Measurements from ENCODE around the gene SGCA.
A peak's percentile ranks its signal among the peaks of the same experiment; 100 is the strongest.

Gene SGCA

GRCh38 chr17:50205111-50205962 is 39.5 kb downstream of the SGCA start:
- Mint-ChIP-seq H3K27ac (no peak overlapping the region), H3K4me1 (ENCODE audit: low read depth) (peaks cover 14% of the 10 kb centered on the region), H3K27me3 (peaks cover 87% of the 10 kb centered on the region), H3K36me3 (ENCODE audit: low read depth) (no peaks in the 10 kb centered on the region), H3K9me3 (no peaks in the 10 kb centered on the region), H3K4me3 (no peak overlapping the region)
- DNase-seq, result no peak

DNA sequence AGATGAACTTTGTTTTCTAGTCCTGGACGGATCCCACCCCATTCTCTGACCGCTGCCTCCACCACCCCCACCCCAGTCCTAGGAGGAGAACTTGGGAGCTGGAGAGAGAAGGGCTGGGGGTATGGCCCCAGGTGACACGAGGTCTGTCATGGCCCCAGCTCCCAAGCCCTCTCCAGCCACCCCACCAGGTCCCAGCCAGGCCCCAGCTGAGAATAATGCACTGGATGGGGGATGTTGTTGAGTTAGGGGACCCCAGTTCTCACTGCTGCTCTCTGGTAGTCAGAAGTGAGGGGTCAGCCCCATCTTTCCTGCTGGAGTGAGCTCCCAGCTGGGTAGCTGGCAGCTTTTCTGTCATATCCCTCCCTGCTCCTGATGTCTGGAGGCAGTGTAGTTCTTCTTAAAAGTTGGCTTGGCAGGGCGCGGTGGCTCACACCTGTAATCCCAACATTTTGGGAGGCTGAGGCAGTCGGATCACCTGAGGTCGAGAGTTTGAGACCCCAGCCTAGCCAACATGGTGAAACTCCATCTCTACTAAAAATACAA is 40.2 kb downstream of the SGCA start:
- no peaks in the 10 kb centered on the region for H3K9me3 Mint-ChIP-seq

DNA sequence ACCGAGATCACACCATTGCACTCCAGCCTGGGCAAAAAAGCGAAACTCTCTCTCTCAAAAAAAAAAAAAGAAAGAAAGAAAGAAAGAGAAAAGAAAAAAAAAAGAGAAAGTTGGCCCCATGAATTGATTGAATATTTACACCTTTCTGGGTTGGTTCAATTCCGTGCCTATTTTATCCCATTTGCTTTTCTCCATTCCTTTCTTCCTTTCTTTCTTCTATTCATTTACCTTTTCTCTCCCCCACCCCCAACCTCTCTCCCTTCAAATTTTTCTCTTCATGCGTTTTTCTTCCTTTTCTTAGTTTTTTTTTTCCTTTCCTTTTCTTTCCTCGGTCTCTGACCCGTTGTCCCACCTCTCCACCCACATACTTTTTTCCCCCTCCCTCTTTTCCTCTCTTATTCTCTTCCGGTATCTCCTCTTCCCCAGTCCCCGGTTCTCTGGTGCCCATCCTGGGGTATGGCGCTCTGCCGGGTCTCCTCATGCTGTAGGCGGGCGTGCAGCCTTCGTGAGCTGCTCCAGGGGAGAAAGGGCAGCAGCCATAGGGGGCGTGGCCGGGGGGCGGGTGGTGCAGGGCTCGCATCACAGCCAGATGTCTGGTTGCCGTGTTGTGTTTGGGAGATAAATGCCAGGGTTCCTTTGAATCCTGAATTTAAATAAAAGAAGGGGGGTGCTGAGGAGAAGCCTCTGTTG is 40.9 kb downstream of the SGCA start:
- Mint-ChIP-seq H3K27me3 (peaks cover 79% of the 10 kb centered on the region), H3K4me1 (ENCODE audit: low read depth) (peaks cover 7% of the 10 kb centered on the region), H3K9me3 (no peaks in the 10 kb centered on the region), H3K27ac (no peak overlapping the region), H3K4me3 (no peak overlapping the region), H3K36me3 (ENCODE audit: low read depth) (no peaks in the 10 kb centered on the region)
- DNase-seq, result peak; percentile 35

More for the DNA sequence above, 40.2 kb downstream of the SGCA start:
- no peaks in the 10 kb centered on the region for H3K36me3 Mint-ChIP-seq (ENCODE audit: low read depth)
- no peak overlapping the region for H3K27ac Mint-ChIP-seq
- H3K27me3 Mint-ChIP-seq, result peaks cover 82% of the 10 kb centered on the region
- no peak for DNase-seq
- no peak overlapping the region for H3K4me3 Mint-ChIP-seq
- peaks cover 8% of the 10 kb centered on the region for H3K4me1 Mint-ChIP-seq (ENCODE audit: low read depth)

- no peaks in the 10 kb centered on the region for H3K9me3 Mint-ChIP-seq
- peaks cover 74% of the 10 kb centered on the region for H3K27me3 Mint-ChIP-seq
- H3K4me3 Mint-ChIP-seq, result no peak overlapping the region
- H3K36me3 Mint-ChIP-seq (ENCODE audit: low read depth), result no peaks in the 10 kb centered on the region
- H3K27ac Mint-ChIP-seq, result no peak overlapping the region
- peaks cover 8% of the 10 kb centered on the region for H3K4me1 Mint-ChIP-seq (ENCODE audit: low read depth)
- DNase-seq, result no peak
Observed at GRCh38 chr17:50207315-50207714, 41.5 kb downstream of the SGCA start.

DNA sequence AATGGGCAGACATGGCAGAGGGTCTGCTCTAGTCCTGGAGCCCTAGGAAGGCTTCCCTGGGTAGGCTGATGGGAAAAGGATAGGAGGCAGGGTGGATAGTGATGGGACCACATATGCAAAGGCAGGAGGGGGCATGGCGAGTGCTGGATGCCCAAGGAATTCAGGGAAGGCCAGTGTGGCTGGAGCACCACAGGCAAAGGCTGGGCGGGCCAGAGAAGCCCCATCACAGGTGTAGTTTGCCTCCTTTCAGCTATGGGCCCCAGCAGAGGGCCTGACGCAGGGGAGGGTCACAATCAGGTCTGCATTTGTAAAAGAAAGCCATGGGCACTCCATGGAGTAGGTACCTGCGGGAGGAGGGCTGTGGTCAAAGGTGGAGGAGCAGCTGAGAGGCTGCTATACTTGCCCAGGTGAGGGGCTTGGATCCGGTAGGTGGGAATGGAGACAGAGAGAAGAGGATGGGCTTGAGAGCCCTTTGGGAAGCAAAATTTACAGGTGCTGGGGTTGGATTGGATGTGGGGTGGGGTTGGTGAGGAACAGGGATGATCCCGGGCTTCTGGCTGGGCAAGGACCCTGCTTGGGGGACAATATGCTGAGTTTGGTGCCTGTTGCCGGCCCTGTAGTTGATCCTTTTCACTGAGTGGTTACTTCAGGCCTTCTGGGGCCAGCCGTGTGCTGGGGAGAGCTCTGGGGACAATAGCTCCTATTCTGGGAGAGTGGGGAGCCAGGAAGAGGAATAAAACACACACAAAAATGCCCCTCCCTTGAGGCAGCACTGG is 42.2 kb downstream of the SGCA start:
- Mint-ChIP-seq H3K4me3 (no peak overlapping the region), H3K9me3 (no peaks in the 10 kb centered on the region), H3K27me3 (peaks cover 70% of the 10 kb centered on the region), H3K4me1 (ENCODE audit: low read depth) (peaks cover 13% of the 10 kb centered on the region), H3K27ac (no peak overlapping the region), H3K36me3 (ENCODE audit: low read depth) (no peaks in the 10 kb centered on the region)
- DNase-seq, result peak; percentile 26

DNA sequence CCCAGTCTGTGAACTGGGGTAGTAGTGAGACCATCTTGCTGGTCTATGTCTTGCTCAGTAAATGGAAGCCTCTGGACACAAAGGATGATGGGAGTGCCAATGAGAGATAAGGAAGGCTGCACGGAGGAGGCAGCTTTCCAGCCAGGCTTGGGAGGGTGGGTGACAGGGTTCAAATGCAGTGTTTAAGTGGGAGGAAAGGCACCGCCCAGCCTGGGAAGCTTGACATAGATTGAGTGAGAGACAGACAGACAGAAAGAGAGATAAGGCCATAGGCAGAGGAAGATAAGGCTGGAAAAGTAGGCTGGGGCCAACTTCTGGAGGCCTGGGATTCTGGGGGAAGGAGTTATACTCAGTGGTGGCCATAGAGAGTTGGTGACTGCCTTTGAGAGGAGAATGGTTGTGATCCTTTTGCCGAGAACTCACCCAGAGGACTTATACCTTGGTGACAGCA is 42.8 kb downstream of the SGCA start:
- Mint-ChIP-seq H3K4me1 (ENCODE audit: low read depth) (peaks cover 17% of the 10 kb centered on the region), H3K9me3 (no peaks in the 10 kb centered on the region), H3K27ac (no peak overlapping the region), H3K36me3 (ENCODE audit: low read depth) (no peaks in the 10 kb centered on the region), H3K4me3 (no peak overlapping the region), H3K27me3 (peaks cover 64% of the 10 kb centered on the region)
- DNase-seq, result no peak

DNA sequence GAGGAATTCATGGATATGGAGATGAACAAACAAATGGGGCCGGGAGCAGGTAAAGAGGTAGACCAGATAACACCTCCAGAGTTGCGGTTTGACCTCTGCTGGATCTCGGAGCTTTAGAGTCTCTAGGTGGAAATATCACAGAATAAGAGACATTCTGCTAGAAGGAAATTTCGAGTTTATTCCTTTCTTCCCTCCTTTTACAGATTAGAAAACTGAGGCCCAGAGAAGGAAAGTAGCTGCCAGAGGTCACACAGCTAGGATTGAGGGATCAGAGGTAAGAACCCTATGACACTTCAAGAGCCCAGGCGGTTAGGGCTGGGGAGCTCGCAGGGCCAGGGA is 43.3 kb downstream of the SGCA start:
- peaks cover 59% of the 10 kb centered on the region for H3K27me3 Mint-ChIP-seq

DNA sequence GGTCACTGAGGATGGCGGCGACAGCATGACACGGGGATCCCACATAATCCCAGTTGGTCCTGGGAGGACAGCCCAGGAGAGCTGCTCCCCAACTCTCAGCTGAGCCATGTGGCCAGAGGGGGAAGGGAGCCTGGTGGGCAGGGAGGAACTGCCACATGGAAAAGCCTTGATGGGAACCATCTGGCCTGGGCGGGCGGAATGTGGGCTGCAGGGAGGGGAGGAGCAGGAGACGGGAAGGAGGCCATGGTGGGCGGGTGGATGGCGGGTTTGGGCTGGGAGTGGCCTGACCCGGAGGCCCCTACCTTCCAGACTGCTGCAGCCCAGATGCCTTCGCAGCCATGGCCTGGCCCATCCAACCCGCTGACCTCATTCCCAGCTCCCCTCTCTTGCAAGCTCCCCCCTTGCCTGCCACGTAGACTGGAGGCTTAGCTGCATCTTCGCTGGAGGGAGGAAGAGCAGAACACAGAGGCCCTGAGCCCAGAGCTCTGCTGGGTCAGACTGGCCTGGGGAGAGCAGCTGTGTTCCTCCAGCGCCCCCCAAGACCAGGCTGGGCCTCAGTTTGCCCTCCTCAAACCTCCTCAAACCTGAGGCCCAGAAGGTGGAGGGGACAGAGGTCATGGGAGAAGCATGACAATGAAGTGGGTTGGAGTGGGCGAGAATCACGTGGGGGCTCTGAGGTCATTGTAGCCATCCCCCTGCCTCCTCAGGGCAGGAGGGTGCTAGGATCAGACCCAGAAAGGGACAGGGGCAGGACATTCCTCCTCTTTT is 43.9 kb downstream of the SGCA start:
- Mint-ChIP-seq H3K4me1 (ENCODE audit: low read depth) (peaks cover 17% of the 10 kb centered on the region), H3K27ac (no peak overlapping the region), H3K4me3 (no peak overlapping the region), H3K9me3 (no peaks in the 10 kb centered on the region), H3K36me3 (ENCODE audit: low read depth) (no peaks in the 10 kb centered on the region), H3K27me3 (peaks cover 56% of the 10 kb centered on the region)
- DNase-seq, result no peak

More for the DNA sequence above, 43.3 kb downstream of the SGCA start:
- Mint-ChIP-seq H3K9me3 (no peaks in the 10 kb centered on the region), H3K36me3 (ENCODE audit: low read depth) (no peaks in the 10 kb centered on the region), H3K4me1 (ENCODE audit: low read depth) (peaks cover 17% of the 10 kb centered on the region), H3K27ac (no peak overlapping the region), H3K4me3 (no peak overlapping the region)
- DNase-seq, result no peak

GRCh38 chr17:50210240-50211225 is 44.7 kb downstream of the SGCA start:
- peak; percentile 13 for DNase-seq
- peaks cover 47% of the 10 kb centered on the region for H3K27me3 Mint-ChIP-seq
- no peaks in the 10 kb centered on the region for H3K9me3 Mint-ChIP-seq

DNA sequence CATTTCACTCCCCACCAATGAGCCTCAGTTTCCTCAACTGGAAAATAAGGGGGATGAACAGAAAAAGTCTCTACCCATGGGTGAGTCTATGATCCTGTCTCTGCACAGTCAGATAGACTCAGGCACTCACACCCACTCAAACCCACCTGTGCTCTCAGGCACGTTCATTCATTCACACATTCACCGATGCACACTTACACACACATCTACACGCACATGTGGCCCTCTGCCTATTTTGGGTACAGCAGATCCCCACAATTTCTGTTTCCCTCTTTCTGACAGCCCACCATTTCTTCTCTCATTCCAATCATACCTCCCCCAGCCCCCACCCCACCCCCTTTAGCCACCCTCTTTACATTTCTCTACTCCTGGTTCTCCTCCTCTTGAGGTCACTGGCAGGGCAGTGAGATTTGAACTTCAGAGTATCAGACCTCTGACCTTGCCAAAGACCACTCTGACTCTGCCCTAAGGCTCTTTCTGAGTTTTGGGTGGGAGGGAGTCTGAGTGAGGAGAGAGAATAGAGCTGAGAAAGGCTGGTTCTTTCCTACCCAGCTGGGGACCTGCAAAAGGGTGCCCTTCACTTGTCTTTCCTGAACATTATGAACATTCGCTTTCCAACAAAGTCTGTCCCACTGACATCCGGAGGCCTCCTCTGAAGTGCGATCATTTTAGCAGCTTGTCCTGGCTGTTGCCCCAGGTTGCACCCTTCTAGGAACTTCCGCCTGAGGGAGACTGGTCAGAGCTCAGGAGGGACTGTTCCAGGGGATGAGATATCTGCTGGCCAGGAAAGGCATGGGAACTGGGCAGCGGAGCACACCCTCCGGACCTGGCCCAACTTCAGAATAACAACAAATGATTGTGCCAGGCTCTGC is 45.7 kb downstream of the SGCA start:
- Mint-ChIP-seq H3K36me3 (ENCODE audit: low read depth) (no peaks in the 10 kb centered on the region), H3K27me3 (peaks cover 38% of the 10 kb centered on the region), H3K27ac (no peak overlapping the region), H3K4me3 (no peak overlapping the region), H3K9me3 (no peaks in the 10 kb centered on the region), H3K4me1 (ENCODE audit: low read depth) (peaks cover 17% of the 10 kb centered on the region)
- no peak for DNase-seq

More at GRCh38 chr17:50210240-50211225, 44.7 kb downstream of the SGCA start:
- Mint-ChIP-seq H3K4me1 (ENCODE audit: low read depth) (peaks cover 17% of the 10 kb centered on the region), H3K4me3 (no peak overlapping the region), H3K27ac (no peak overlapping the region), H3K36me3 (ENCODE audit: low read depth) (no peaks in the 10 kb centered on the region)

- DNase-seq, result no peak
- Mint-ChIP-seq H3K27ac (no peak overlapping the region), H3K4me1 (ENCODE audit: low read depth) (peaks cover 14% of the 10 kb centered on the region), H3K27me3 (peaks cover 33% of the 10 kb centered on the region), H3K9me3 (no peaks in the 10 kb centered on the region), H3K36me3 (ENCODE audit: low read depth) (no peaks in the 10 kb centered on the region), H3K4me3 (no peak overlapping the region)
Observed at GRCh38 chr17:50212121-50212843, 46.5 kb downstream of the SGCA start.
